CD14-positive monocyte (primary cell): ENCODE measurements around the gene MMP7. TPM values are rescaled to one million over a fixed set of nuclear protein-coding genes. Genes with fewer than 3 reads are reported as not detected.

Experiments
- DNase-seq, 3 donors: peaks; one replicate each; pipeline ENCODE4 v3.0.0-alpha.2; 2011 to 2022
- H2AFZ ChIP-seq: 2 replicates; pipeline ENCODE4 v1.6.0; 2012; ENCODE audit warnings: mild to moderate bottlenecking, low read depth, low read length, inconsistent platforms; ENCODE audit not compliant: insufficient read depth, poor library complexity, severe bottlenecking
- H3K27ac ChIP-seq, 2 donors: 1 replicate in 1 of 2; 2 replicates in 1 of 2; pipeline ENCODE4 v1.5.1; 2012 to 2013; ENCODE audit warnings: low read length in 2 of 2, control low read depth in 1 of 2, inconsistent platforms in 1 of 2, low read depth in 1 of 2, mild to moderate bottlenecking in 1 of 2
- H3K27me3 ChIP-seq, 2 donors: one replicate each; pipeline versions ENCODE4 v1.6.0 to v1.6.1; 2011 to 2013; ENCODE audit warnings: low read length in 2 of 2; ENCODE audit not compliant: control insufficient read depth in 2 of 2, insufficient read depth in 2 of 2
- H3K36me3 ChIP-seq, 2 donors: replicated peaks in 1 of 2; 1 replicate in 1 of 2; 2 replicates in 1 of 2; pipeline versions ENCODE4 v1.5.1 to v1.6.1; 2012 to 2013; ENCODE audit warnings: low read length in 2 of 2, control low read depth in 1 of 2, inconsistent platforms in 1 of 2, mild to moderate bottlenecking in 1 of 2; ENCODE audit not compliant: insufficient read depth in 2 of 2, control insufficient read depth in 1 of 2
- H3K4me1 ChIP-seq, 2 donors: 1 replicate in 1 of 2; 2 replicates in 1 of 2; pipeline versions ENCODE4 v1.5.1 to v1.6.1; 2012 to 2013; ENCODE audit warnings: low read length in 2 of 2, control low read depth in 1 of 2, inconsistent platforms in 1 of 2, mild to moderate bottlenecking in 1 of 2, moderate library complexity in 1 of 2; ENCODE audit not compliant: insufficient read depth in 2 of 2, control insufficient read depth in 1 of 2
- H3K4me2 ChIP-seq: replicated peaks from 2 replicates; pipeline ENCODE3; 2012; ENCODE audit warnings: low read length, moderate library complexity, mild to moderate bottlenecking; ENCODE audit not compliant: poor library complexity, severe bottlenecking; ENCODE audit errors: extremely low read depth
- H3K4me3 ChIP-seq, 3 experiments: fragments of 200-600 bp in 1 of 3; sonication (generic) in 1 of 3; replicated peaks in 1 of 3; 1 replicate in 2 of 3; 2 replicates in 1 of 3; pipeline ENCODE4 v1.5.1; 2011 to 2013; ENCODE audit warnings: low read length in 3 of 3, mild to moderate bottlenecking in 3 of 3, control low read depth in 2 of 3, low read depth in 2 of 3, inconsistent platforms in 1 of 3, moderate library complexity in 1 of 3
- H3K79me2 ChIP-seq: 2 replicates; pipeline ENCODE4 v1.6.0; 2012; ENCODE audit warnings: mild to moderate bottlenecking, control low read depth, inconsistent platforms, low read length, moderate library complexity; ENCODE audit not compliant: insufficient read depth
- H3K9ac ChIP-seq: 2 replicates; pipeline ENCODE4 v1.6.0; 2017; ENCODE audit warnings: low read length, mild to moderate bottlenecking; ENCODE audit not compliant: insufficient read depth, poor library complexity, severe bottlenecking
- H3K9me3 ChIP-seq, 2 donors: replicated peaks in 1 of 2; 1 replicate in 1 of 2; 2 replicates in 1 of 2; pipeline versions ENCODE4 v1.5.1 to v1.6.1; 2012 to 2013; ENCODE audit warnings: low read length in 2 of 2, control low read depth in 1 of 2; ENCODE audit not compliant: control insufficient read depth in 1 of 2, insufficient read depth in 1 of 2
- H4K20me1 ChIP-seq: 2 replicates; pipeline ENCODE4 v1.6.0; 2012; ENCODE audit warnings: mild to moderate bottlenecking, low read length, control low read depth, moderate library complexity; ENCODE audit not compliant: insufficient read depth
- H3K27ac Mint-ChIP-seq, 7 donors: one replicate each; pipeline ENCODE4 v1.8.0; 2020; ENCODE audit warnings: mild to moderate bottlenecking in 7 of 7, mixed read lengths in 7 of 7, moderate library complexity in 6 of 7, inconsistent platforms in 2 of 7
- H3K27me3 Mint-ChIP-seq, 3 donors: one replicate each; pipeline ENCODE4 v1.8.0; 2021 to 2022; ENCODE audit warnings: low read depth in 3 of 3, mild to moderate bottlenecking in 3 of 3, mixed read lengths in 3 of 3, moderate library complexity in 3 of 3, inconsistent platforms in 1 of 3
- H3K36me3 Mint-ChIP-seq, 2 donors: one replicate each; pipeline ENCODE4 v1.8.0; 2020; ENCODE audit warnings: mixed read lengths in 2 of 2, inconsistent platforms in 1 of 2, mild to moderate bottlenecking in 1 of 2
- H3K4me1 Mint-ChIP-seq: one replicate; pipeline ENCODE4 v1.8.0; 2020; ENCODE audit warnings: mild to moderate bottlenecking, mixed read lengths
- H3K4me3 Mint-ChIP-seq, 2 donors: one replicate each; pipeline ENCODE4 v1.8.0; 2020; ENCODE audit warnings: mild to moderate bottlenecking in 2 of 2, mixed read lengths in 2 of 2, moderate library complexity in 1 of 2
- H3K9me3 Mint-ChIP-seq, 7 donors: one replicate each; pipeline ENCODE4 v1.8.0; 2020 to 2022; ENCODE audit warnings: mixed read lengths in 7 of 7, mild to moderate bottlenecking in 6 of 7, moderate library complexity in 6 of 7, inconsistent platforms in 2 of 7
- CTCF ChIP-seq: fragments of 200-600 bp; IDR thresholded peaks from one replicate; pipeline ENCODE4 v1.8.0; 2022; ENCODE audit warnings: antibody characterized with exemption, mild to moderate bottlenecking
- WGBS: methylation state at CpG from one replicate; pipeline ENCODE4 v1.1.5; 2013; ENCODE audit warnings: missing lambda C conversion rate; ENCODE audit not compliant: insufficient coverage; 5-methylcytosine and 5-hydroxymethylcytosine counted together
- intact Hi-C, 2 donors: fragments of 100-400 bp; cut with micrococcal nuclease; formaldehyde crosslinking; loops; one replicate each; pipeline versions ENCODE4 v1.15.0 to v1.15.1; 2023
- polyA plus RNA-seq, 3 donors: library from polyadenylated mRNA; depleted of rRNA in 1 of 3; unstranded in 2 of 3; stranded (reverse) in 1 of 3; fragments of 300-500 nt in 2 of 3; fragments of >200 nt in 1 of 3; fragmentation: Illumina TruSeq in 2 of 3; gene quantifications; 1 replicate in 2 of 3; 2 replicates in 1 of 3; pipeline ENCODE4 v1.2.3, GENCODE V29; 2012 to 2021

MMP7 gene
- polyA plus RNA-seq, 3 donors = not detected

- intact Hi-C loops = no loop called here
Measured at GRCh38 chr11:102476812-102477211, 53.7 kb downstream of the MMP7 start.

GRCh38 chr11:102476069-102476468 lies 54.5 kb downstream of the MMP7 start:
- Mint-ChIP-seq H3K27ac (no peak overlapping the region), H3K27me3 (peaks cover 0 to 2% (median 0%) of the 10 kb centered on the region in 3 donors), H3K4me1 (peaks cover 4% of the 10 kb centered on the region), H3K36me3 (no peaks in the 10 kb centered on the region), H3K9me3 (no peaks in the 10 kb centered on the region), H3K4me3 (no peak overlapping the region)
- Histone ChIP-seq H3K36me3 (no peaks in the 10 kb centered on the region), H2AFZ (no peak overlapping the region), H3K4me1 (no peaks in the 10 kb centered on the region), H3K9me3 (no peaks in the 10 kb centered on the region), H3K27ac (no peak overlapping the region), H3K4me3 (no peak overlapping the region), H3K79me2 (no peaks in the 10 kb centered on the region), H3K4me2 (no peak overlapping the region), H3K27me3 (no peaks in the 10 kb centered on the region), H3K9ac (no peak overlapping the region), H4K20me1 (no peaks in the 10 kb centered on the region)
- no peak for TF ChIP-seq CTCF
- DNase-seq = peak in 1 of 3 donors; percentile 39
- intact Hi-C loops = no loop called here
- no CpG with 5 or more reads among the region's 1 CpG for WGBS

More at GRCh38 chr11:102476812-102477211, 53.7 kb downstream of the MMP7 start:
- Histone ChIP-seq H3K4me1 (no peaks in the 10 kb centered on the region), H3K79me2 (no peaks in the 10 kb centered on the region), H4K20me1 (no peaks in the 10 kb centered on the region), H3K36me3 (no peaks in the 10 kb centered on the region), H3K27me3 (no peaks in the 10 kb centered on the region), H3K4me2 (no peak overlapping the region), H3K9ac (no peak overlapping the region), H3K27ac (no peak overlapping the region), H3K4me3 (no peak overlapping the region), H2AFZ (no peak overlapping the region), H3K9me3 (no peaks in the 10 kb centered on the region)
- DNase-seq = no peak
- H3K4me1 Mint-ChIP-seq = peaks cover 4% of the 10 kb centered on the region
- H3K27ac Mint-ChIP-seq = peak overlapping the region in 1 of 7 donors; percentile 21
- no peak overlapping the region for H3K4me3 Mint-ChIP-seq
- TF ChIP-seq CTCF = no peak
- WGBS = 0% methylated on average over 1 of the region's 1 CpG
- H3K27me3 Mint-ChIP-seq = no peaks in the 10 kb centered on the region
- H3K9me3 Mint-ChIP-seq = no peaks in the 10 kb centered on the region
- no peaks in the 10 kb centered on the region for H3K36me3 Mint-ChIP-seq
